Activated CD4-positive, alpha-beta T cell treated with anti-CD3 and anti-CD28 coated beads, Interleukin-2, amount 10 ng/mL, durations not matched to agents 24 days and 14 days (primary cell): ENCODE results near the gene COL23A1. TPM values are rescaled to one million over a fixed set of nuclear protein-coding genes. Genes with fewer than 3 reads are reported as not detected.

ENCODE experiments used
- DNase-seq: peaks from one replicate; pipeline ENCODE4 v3.0.0; 2022
- H3K27ac Mint-ChIP-seq: one replicate; pipeline ENCODE4 v1.8.0; 2022; ENCODE audit warnings: mild to moderate bottlenecking, mixed read lengths
- H3K27me3 Mint-ChIP-seq: one replicate; pipeline ENCODE4 v1.8.0; 2022; ENCODE audit warnings: mixed read lengths
- H3K36me3 Mint-ChIP-seq: one replicate; pipeline ENCODE4 v1.8.0; 2022; ENCODE audit warnings: low read depth, mild to moderate bottlenecking, mixed read lengths
- H3K4me1 Mint-ChIP-seq: one replicate; pipeline ENCODE4 v1.8.0; 2021; ENCODE audit warnings: mixed read lengths
- H3K4me3 Mint-ChIP-seq: one replicate; pipeline ENCODE4 v1.8.0; 2022; ENCODE audit warnings: mild to moderate bottlenecking, moderate library complexity, mixed read lengths
- H3K9me3 Mint-ChIP-seq: one replicate; pipeline ENCODE4 v1.8.0; 2021; ENCODE audit warnings: mixed read lengths
- intact Hi-C: fragments of 100-400 bp; cut with micrococcal nuclease; formaldehyde crosslinking; loops from one replicate; pipeline ENCODE4 v1.15.1; 2023
- total RNA-seq: library from RNA; stranded (reverse); gene quantifications from 2 replicates; pipeline ENCODE4 v1.2.3, GENCODE V29; 2022

COL23A1 gene
- total RNA-seq, 1 donor from 2014 or later: 0.07 TPM

DNA sequence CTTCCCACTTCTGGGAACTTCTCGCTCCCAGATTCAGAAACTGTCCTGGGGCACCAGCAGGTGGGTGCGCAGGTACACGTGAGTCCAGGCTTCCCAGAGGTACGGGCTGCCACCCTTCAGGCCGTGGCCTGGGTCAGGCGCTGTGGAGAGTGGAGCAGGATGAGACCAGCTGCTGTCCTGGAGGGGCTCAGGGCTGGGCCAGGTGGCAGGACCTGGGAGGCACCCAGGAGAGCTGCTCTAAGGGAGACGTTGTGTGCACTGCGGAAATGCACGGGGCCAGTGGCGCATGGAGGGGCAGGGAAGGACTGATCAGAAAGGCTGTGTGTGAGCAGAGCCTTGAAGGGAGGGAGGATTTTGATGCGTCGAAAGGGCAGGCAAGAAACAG lies 222.5 kb downstream of the COL23A1 start:
- no peaks in the 10 kb centered on the region for H3K9me3 Mint-ChIP-seq
- H3K4me1 Mint-ChIP-seq: no peaks in the 10 kb centered on the region
- H3K27me3 Mint-ChIP-seq: no peaks in the 10 kb centered on the region
- intact Hi-C loops: no loop called here
- H3K36me3 Mint-ChIP-seq: no peaks in the 10 kb centered on the region
- DNase-seq: no peak
- no peak overlapping the region for H3K4me3 Mint-ChIP-seq
- no peak overlapping the region for H3K27ac Mint-ChIP-seq

DNA sequence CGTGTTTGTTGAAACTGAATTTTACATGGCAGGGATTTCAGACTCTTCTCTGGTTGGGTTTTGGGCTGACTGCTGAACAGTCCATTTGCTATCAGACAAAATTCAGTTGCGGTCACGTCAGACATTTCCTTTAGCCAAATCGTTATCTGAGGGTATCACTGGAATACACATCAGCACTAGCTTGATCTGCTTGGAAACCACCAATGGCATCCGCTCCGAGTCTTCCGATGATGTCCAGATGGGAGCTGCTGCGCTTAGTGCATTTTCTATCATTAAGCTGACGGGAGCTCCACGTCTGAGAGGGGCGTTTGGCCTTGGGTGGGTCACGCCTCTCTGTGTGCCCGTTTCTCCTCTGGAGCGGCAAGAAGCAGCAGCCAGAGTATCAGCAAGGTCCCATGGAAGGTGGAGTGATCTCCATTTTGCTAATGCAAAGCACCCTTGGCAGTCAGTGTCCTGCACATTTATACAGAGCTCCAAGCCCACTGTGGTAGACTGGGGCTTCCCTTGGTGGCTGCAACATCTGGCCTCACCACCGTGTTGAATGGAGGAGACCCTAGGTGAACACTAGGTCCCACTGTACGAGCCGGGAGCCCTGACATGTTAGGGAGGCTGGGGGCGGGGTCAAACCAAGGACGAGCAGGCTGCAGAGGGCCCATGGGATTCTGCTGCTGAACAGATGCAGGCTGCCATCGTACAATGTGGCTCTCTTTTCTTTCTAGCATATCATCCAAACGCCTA lies 223.0 kb downstream of the COL23A1 start:
- H3K4me3 Mint-ChIP-seq: no peak overlapping the region
- intact Hi-C loops: no loop called here
- no peaks in the 10 kb centered on the region for H3K27me3 Mint-ChIP-seq
- H3K4me1 Mint-ChIP-seq: no peaks in the 10 kb centered on the region
- no peaks in the 10 kb centered on the region for H3K36me3 Mint-ChIP-seq
- no peak overlapping the region for H3K27ac Mint-ChIP-seq
- no peaks in the 10 kb centered on the region for H3K9me3 Mint-ChIP-seq
- DNase-seq: no peak

DNA sequence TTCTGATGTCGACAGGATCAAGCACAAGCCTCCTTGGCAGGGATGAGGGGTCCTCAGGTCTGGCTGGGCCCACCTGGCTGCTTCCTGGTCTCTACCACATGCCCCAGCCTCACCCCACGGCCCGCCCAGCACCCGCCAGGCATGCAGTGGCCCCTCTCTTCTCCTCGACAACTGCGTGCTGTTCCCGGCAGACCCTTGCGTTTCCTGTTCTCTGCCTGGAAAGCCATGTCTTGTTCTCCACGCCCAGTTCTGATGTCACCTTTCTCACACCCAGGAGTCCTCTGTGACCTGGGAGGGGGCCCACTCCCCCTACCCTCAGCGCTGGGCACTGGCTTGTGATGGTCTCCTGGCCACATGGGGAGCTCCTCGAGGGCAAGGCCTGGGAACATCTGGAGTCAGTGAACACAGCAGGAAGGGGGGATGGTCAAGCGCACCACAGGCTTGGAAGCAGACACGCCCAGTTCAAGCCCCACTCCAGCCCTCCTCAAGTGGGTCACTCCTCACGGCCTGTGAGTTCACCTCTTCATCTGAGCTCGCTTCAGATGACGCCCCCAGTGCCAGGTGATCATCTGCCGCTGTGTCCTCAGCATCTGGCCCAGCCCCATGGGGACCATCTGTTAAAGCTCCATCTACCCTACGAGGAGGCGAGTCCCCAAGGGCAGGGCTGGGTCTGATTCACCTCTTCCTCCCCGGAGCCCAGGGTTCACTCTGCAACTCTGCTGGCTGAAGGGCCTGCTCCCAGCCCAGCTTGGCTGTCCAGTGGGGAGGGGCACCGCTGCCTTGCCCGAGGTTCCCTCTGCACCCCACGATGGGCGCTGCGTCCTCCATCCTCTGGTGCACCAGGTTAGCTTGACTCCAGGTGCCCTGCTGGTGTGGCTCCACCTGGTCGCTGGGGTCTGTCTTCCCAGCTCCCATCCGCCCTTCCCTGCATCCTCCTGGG lies 224.4 kb downstream of the COL23A1 start:
- intact Hi-C loops: no loop called here
- DNase-seq: no peak
- no peaks in the 10 kb centered on the region for H3K9me3 Mint-ChIP-seq
- H3K36me3 Mint-ChIP-seq: no peaks in the 10 kb centered on the region
- no peak overlapping the region for H3K27ac Mint-ChIP-seq
- no peaks in the 10 kb centered on the region for H3K4me1 Mint-ChIP-seq
- no peak overlapping the region for H3K4me3 Mint-ChIP-seq
- H3K27me3 Mint-ChIP-seq: no peaks in the 10 kb centered on the region

DNA sequence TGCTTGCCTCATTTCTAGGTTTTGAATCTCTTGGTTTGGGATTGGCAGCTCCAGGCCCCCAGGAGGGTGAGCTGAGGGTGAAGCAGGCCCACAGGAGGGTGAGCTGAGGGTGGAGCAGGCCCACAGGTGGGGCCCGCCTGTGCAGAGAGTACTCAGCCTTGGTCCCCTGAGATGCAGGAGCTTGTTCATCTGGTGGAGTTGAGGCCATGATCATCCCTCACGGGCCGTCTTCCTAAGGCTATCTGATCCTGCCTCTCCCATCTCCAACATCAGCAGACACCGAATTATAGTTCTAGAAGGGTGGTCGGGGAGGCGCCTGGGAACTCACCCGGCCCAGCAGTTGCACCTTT lies 225.9 kb downstream of the COL23A1 start:
- Mint-ChIP-seq H3K4me1 (no peaks in the 10 kb centered on the region), H3K4me3 (no peak overlapping the region), H3K36me3 (no peaks in the 10 kb centered on the region), H3K9me3 (no peaks in the 10 kb centered on the region), H3K27me3 (no peaks in the 10 kb centered on the region), H3K27ac (no peak overlapping the region)
- intact Hi-C loops: no loop called here
- DNase-seq: no peak

DNA sequence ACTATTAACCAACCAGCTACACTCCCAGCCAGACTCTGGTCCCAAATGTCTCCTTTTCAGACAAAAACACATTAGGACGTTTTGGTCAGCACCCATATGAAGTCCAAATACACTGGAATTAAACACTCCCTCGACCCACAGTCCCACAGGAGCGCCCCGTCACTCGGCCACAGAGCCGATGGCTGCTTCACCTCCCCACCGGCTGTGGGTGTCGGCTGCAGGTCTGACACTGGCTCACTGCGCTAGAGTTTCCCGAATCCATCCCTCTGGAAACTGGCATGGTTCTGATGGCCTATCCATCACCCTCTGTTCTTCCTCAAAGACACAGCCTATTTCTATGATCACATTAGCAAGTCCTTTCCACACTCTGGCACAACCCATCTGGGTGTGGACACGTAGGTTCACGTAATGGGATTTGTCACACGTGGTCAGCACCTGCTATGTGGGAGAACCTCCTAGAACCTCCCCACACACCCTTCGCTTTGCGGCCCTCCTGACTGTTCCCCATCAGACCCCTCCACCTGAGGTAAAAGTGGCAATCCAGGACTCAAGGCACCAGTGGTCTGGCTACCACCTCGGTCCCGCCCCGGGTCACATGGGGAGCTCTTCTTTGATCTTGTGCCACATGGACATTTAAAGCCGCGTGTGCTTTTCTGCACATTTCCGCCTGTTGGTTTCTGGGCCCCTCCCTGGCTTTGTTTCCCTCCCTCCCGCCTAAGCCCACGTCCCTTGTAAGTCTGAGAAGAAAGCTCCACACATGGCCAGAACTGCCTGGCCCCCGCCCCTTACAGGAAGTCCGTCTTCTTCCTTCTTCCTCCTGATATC lies 226.5 kb downstream of the COL23A1 start:
- no peak overlapping the region for H3K27ac Mint-ChIP-seq
- no peaks in the 10 kb centered on the region for H3K9me3 Mint-ChIP-seq

DNA sequence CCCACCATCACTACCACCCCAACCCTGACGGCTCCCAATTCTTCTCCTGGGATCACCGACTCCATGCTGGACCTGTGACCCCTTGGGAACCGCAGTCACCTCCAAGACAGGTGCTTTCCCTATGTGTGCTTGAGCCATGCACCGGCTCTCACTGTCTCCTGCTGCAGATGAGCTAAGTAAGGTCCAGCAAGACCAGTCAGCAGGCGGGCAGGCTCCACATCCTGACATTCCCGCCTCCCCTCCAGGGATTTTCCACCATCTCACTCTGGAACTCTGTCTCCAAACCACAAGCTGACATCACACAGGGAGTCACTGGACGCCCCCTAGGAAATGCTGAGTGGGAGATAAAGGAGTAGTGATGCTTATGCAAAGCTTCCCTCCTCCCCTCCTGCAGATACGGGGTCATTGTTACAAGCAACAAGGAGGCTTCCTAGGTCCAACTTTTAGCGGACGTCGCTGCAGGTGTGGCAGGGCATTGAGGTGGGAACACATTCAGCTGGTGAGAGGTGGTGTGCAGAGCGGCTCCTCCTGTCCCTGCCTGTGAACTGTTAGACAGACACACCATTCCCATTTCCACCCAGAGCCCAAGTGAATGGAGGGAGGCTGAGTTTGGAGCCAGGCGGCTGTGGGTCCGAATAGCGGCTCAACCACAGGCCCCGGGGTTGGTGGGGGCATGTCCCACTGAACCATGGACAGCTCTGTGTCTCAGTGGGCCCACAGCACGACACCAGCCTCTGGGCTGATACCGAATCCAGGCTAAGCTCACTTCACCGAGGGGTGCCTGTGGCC lies 228.3 kb downstream of the COL23A1 start:
- no peaks in the 10 kb centered on the region for H3K4me1 Mint-ChIP-seq
- intact Hi-C loops: no loop called here

More for the DNA sequence above, 226.5 kb downstream of the COL23A1 start:
- Mint-ChIP-seq H3K27me3 (no peaks in the 10 kb centered on the region), H3K36me3 (no peaks in the 10 kb centered on the region), H3K4me3 (no peak overlapping the region), H3K4me1 (no peaks in the 10 kb centered on the region)
- intact Hi-C loops: no loop called here
- DNase-seq: no peak

DNA sequence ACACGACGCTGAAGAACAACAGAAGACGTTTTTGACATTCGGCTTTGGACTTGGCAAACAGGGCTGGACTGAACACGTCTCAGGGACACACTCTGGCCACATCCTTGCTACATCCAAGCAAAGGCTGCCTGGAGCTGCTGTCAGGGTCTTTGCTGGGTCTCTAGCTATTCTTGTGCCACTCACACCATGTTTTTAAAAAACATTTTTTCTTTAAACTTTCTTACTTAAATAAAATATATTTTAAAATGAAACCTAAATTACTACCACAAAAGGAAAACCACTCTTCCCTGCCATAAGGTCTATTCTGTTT lies 229.3 kb downstream of the COL23A1 start:
- DNase-seq: no peak
- no peaks in the 10 kb centered on the region for H3K36me3 Mint-ChIP-seq
- intact Hi-C loops: no loop called here
- no peak overlapping the region for H3K27ac Mint-ChIP-seq
- peaks cover 11% of the 10 kb centered on the region for H3K27me3 Mint-ChIP-seq
- H3K4me3 Mint-ChIP-seq: no peak overlapping the region
- H3K4me1 Mint-ChIP-seq: peaks cover 2% of the 10 kb centered on the region
- H3K9me3 Mint-ChIP-seq: peaks cover 9% of the 10 kb centered on the region

More for the DNA sequence above, 228.3 kb downstream of the COL23A1 start:
- Mint-ChIP-seq H3K27ac (no peak overlapping the region), H3K9me3 (peaks cover 9% of the 10 kb centered on the region), H3K27me3 (peaks cover 5% of the 10 kb centered on the region), H3K4me3 (no peak overlapping the region), H3K36me3 (no peaks in the 10 kb centered on the region)
- DNase-seq: no peak

DNA sequence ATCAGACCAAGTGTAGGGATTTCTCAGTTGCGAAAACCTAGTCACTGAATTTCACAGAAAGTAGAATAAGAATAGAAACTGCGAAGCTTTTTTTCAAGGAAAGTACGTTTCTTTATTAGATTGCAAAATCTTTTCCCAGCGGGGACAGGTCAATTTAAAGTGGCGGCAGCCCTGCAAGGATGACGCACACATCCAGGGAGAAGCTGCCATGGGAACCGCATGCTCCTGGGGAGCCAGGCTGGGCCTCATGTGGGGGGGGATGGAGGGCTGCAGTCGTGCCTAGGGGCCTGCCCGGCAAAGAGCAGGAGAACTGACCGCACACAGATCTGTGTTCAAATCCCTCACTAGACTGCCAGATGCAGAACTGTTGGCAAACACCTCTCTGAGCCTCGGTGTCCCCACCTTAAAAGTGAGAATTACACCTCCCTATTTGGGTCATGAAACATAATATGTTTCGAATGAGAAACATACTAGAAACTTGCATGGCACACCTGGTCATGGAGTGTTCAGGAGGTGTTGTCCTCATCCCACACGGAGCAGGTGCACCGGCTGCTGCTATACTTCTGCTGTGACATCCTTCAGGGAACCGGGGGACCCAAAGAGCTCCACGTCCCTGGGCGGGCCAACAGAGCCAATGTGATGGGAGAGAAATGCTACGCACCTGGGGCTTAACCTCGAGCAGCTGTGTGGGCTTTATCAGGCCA lies 229.8 kb downstream of the COL23A1 start:
- Mint-ChIP-seq H3K36me3 (no peaks in the 10 kb centered on the region), H3K27ac (no peak overlapping the region), H3K9me3 (peaks cover 9% of the 10 kb centered on the region), H3K27me3 (peaks cover 12% of the 10 kb centered on the region), H3K4me3 (no peak overlapping the region), H3K4me1 (peaks cover 2% of the 10 kb centered on the region)
- intact Hi-C loops: no loop called here
- DNase-seq: no peak

DNA sequence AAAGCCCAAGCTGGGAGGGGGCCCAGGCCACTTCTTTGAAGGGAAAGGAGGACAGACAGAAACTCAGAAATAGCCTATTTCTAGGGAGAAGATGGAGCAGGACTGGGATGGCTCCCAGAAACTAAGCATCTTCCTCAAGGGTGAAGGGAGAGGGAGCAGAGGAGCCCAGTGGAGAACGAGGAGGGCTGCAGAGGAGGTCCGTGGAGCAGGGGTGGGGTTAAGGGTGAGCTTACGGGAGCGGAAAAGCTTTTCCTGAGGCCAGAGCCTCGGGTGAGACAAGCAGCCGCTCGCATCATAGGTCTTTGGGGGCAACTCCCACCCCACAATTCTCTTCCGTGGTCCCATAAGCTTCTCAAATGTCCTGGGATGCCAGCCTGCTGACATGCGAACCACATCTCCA lies 230.5 kb downstream of the COL23A1 start:
- DNase-seq: no peak
- H3K4me3 Mint-ChIP-seq: no peak overlapping the region
- peaks cover 9% of the 10 kb centered on the region for H3K9me3 Mint-ChIP-seq
- H3K36me3 Mint-ChIP-seq: no peaks in the 10 kb centered on the region
- H3K4me1 Mint-ChIP-seq: peaks cover 2% of the 10 kb centered on the region
- no peak overlapping the region for H3K27ac Mint-ChIP-seq
- intact Hi-C loops: no loop called here
- peaks cover 12% of the 10 kb centered on the region for H3K27me3 Mint-ChIP-seq

DNA sequence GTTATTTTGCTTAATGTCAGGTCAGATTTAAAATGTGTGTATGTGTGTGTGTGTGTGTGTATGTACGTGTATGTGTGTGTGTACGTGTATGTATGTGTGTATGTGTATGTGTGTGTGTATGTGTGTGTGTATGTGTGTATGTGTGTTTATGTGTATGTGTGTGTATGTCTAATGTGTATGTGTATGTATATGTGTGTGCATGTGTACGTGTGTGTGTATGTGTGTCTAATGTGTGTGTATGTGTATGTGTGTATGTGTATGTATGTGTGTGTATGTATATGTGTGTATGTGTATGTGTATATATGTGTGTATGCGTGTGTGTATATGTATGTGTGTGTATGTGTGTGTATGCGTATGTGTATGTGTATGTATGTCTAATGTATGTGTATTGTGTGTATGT lies 232.5 kb downstream of the COL23A1 start:
- peaks cover 9% of the 10 kb centered on the region for H3K9me3 Mint-ChIP-seq
- H3K4me3 Mint-ChIP-seq: no peak overlapping the region
- H3K27ac Mint-ChIP-seq: no peak overlapping the region
- H3K4me1 Mint-ChIP-seq: peaks cover 2% of the 10 kb centered on the region
- H3K36me3 Mint-ChIP-seq: no peaks in the 10 kb centered on the region
- intact Hi-C loops: no loop called here
- H3K27me3 Mint-ChIP-seq: peaks cover 12% of the 10 kb centered on the region
- no peak for DNase-seq

DNA sequence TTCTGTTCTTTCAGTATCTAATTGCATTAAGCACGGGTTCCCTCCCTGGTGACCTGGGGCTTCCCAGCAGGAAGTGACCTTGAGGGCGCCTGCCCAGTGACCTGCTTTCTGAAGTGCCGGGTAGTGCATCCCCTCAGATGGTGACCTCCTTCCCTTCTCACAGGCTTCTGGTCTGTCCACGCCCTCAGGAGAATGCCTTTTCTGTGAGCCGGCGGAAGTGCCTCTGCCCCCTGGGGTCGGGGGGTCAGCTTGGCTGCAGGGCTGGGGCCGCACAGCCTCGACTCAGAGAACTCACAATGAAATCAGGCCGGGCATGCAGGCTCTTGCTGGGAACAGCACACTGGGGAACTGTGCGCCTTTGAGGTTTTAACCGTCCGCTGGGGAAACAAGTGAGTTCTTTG lies 233.1 kb downstream of the COL23A1 start:
- Mint-ChIP-seq H3K4me3 (no peak overlapping the region), H3K27me3 (peaks cover 12% of the 10 kb centered on the region), H3K9me3 (peaks cover 9% of the 10 kb centered on the region), H3K36me3 (no peaks in the 10 kb centered on the region), H3K4me1 (peaks cover 2% of the 10 kb centered on the region), H3K27ac (no peak overlapping the region)
- intact Hi-C loops: no loop called here
- no peak for DNase-seq

DNA sequence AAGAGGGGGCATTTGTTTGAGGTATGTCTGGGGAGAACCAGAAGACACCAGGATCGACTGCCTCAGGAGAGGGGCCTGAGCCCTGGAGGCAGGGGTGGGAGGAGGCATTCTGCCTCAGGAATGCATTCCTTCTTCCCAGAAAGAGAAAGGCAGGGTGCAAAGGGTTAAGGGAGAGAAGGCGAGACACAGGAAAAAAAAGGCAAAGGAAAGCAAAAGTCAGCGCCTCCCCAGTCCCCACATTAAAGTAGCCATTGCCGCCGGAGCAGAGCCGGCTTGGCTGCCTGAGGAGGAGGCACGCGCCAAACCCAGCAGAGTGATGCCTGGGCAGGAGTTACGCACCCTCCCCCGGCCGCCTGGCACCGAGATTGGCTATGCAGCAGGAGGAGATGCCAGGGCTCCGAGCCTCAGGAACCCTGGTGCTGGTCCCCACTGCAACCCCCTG lies 233.7 kb downstream of the COL23A1 start:
- Mint-ChIP-seq H3K4me1 (peaks cover 2% of the 10 kb centered on the region), H3K4me3 (no peak overlapping the region), H3K9me3 (peaks cover 9% of the 10 kb centered on the region), H3K36me3 (no peaks in the 10 kb centered on the region), H3K27me3 (peaks cover 12% of the 10 kb centered on the region), H3K27ac (no peak overlapping the region)
- DNase-seq: no peak
- intact Hi-C loops: no loop called here

DNA sequence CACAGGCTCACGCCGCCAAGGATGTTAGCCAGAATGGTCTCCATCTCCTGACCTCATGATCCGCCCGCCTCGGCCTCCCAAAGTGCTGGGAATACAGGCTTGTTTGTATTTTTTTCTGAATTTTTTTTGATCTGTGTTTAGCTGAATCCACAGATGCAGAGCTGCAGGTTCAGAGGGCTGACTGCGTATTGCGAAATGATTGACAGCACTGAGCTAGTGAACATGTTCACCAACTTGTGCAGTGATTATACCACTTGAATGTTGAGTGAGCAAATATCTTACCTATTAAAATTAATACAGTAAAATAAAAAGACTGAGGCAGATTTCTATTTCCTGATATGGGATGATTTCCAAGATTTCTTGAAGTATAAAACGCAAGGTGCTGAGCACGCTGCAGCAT lies 234.5 kb downstream of the COL23A1 start:
- H3K27ac Mint-ChIP-seq: no peak overlapping the region
- intact Hi-C loops: no loop called here
- peaks cover 9% of the 10 kb centered on the region for H3K9me3 Mint-ChIP-seq
- peaks cover 2% of the 10 kb centered on the region for H3K4me1 Mint-ChIP-seq
- peaks cover 12% of the 10 kb centered on the region for H3K27me3 Mint-ChIP-seq
- H3K36me3 Mint-ChIP-seq: no peaks in the 10 kb centered on the region
- DNase-seq: no peak
- no peak overlapping the region for H3K4me3 Mint-ChIP-seq
